HEK293 (cell line): Measurements from ENCODE around the gene DPRX.

Experiments used
- CTCF ChIA-PET: fragments of 350-600 bp; formaldehyde crosslinking; extraction: SDS; loops from one replicate; lab custom pipeline; 2021; ENCODE audit warnings: antibody characterized with exemption; lab: Yijun Ruan, JAX
- POLR2A ChIA-PET: fragments of 300-600 bp; formaldehyde crosslinking; extraction: SDS; loops from one replicate; lab custom pipeline; 2020; ENCODE audit warnings: antibody characterized with exemption, inconsistent platforms; lab: Yijun Ruan, JAX
- H3K27ac ChIP-seq: fragments of 200-500 bp; sonication (Bioruptor generic); 2 replicates; pipeline ENCODE4 v1.5.1; 2014; ENCODE audit warnings: low read depth, low read length, control low read depth, inconsistent platforms; ENCODE audit errors: extremely low read depth
- H3K36me3 ChIP-seq, 2 experiments: fragments of 200-500 bp in 1 of 2; sonication (Bioruptor generic) in 1 of 2; 1 replicate in 1 of 2; 2 replicates in 1 of 2; pipeline ENCODE4 v1.5.1; 2014 to 2017; ENCODE audit warnings: inconsistent platforms in 2 of 2, low read length in 2 of 2; ENCODE audit not compliant: control insufficient read depth in 2 of 2, insufficient read depth in 1 of 2
- H3K4me1 ChIP-seq: fragments of 200-500 bp; sonication (Bioruptor generic); 2 replicates; pipeline ENCODE4 v1.5.1; 2014; ENCODE audit warnings: mild to moderate bottlenecking, low read length, inconsistent platforms; ENCODE audit not compliant: control insufficient read depth, insufficient read depth
- H3K4me3 ChIP-seq: 2 replicates; pipeline ENCODE4 v1.5.1; 2011; ENCODE audit warnings: low read depth, mild to moderate bottlenecking, control low read depth, low read length, moderate library complexity
- H3K9me3 ChIP-seq: fragments of 200-500 bp; sonication (Bioruptor generic); 2 replicates; pipeline ENCODE4 v1.5.1; 2014; ENCODE audit warnings: low read depth, low read length, inconsistent platforms; ENCODE audit not compliant: control insufficient read depth, insufficient read depth
- AEBP2 ChIP-seq: fragments of 450-650 bp; formaldehyde crosslinking; IDR thresholded peaks from 2 replicates; pipeline ENCODE4 v1.5.1; 2016; ENCODE audit warnings: missing biosample characterization, missing genetic modification characterization, borderline replicate concordance
- KLF9 ChIP-seq: fragments of 450-650 bp; formaldehyde crosslinking; IDR thresholded peaks from 2 replicates; pipeline ENCODE4 v1.5.1; 2016; ENCODE audit warnings: missing biosample characterization, missing genetic modification characterization, low read depth
- SP3 ChIP-seq: fragments of 450-650 bp; formaldehyde crosslinking; IDR thresholded peaks from 2 replicates; pipeline ENCODE4 v1.5.1; 2016; ENCODE audit warnings: missing biosample characterization, missing genetic modification characterization
- ZBTB26 ChIP-seq: fragments of 450-650 bp; formaldehyde crosslinking; optimal IDR thresholded peaks from 2 replicates; pipeline ENCODE3; 2016; ENCODE audit warnings: missing biosample characterization, mild to moderate bottlenecking, missing genetic modification characterization
- ZBTB48 ChIP-seq: fragments of 450-650 bp; formaldehyde crosslinking; IDR thresholded peaks from 2 replicates; pipeline ENCODE4 v1.5.1; 2016; ENCODE audit warnings: missing biosample characterization, missing genetic modification characterization
- ZFP37 ChIP-seq: fragments of 450-650 bp; formaldehyde crosslinking; IDR thresholded peaks from 2 replicates; pipeline ENCODE4 v1.5.1; 2016; ENCODE audit warnings: missing biosample characterization, missing genetic modification characterization
- ZNF133 ChIP-seq: fragments of 450-650 bp; formaldehyde crosslinking; IDR thresholded peaks from 2 replicates; pipeline ENCODE4 v1.5.1; 2016; ENCODE audit warnings: missing biosample characterization, missing genetic modification characterization
- ZNF140 ChIP-seq: fragments of 450-650 bp; formaldehyde crosslinking; IDR thresholded peaks from 2 replicates; pipeline ENCODE4 v1.5.1; 2016; ENCODE audit warnings: missing biosample characterization, missing genetic modification characterization
- ZNF19 ChIP-seq: fragments of 450-650 bp; formaldehyde crosslinking; IDR thresholded peaks from 2 replicates; pipeline ENCODE4; 2016; ENCODE audit warnings: missing biosample characterization, missing genetic modification characterization, low read depth
- ZNF223 ChIP-seq: fragments of 450-650 bp; formaldehyde crosslinking; IDR thresholded peaks from 2 replicates; pipeline ENCODE4 v1.5.1; 2016; ENCODE audit warnings: missing biosample characterization, missing genetic modification characterization
- ZNF248 ChIP-seq: fragments of 450-650 bp; formaldehyde crosslinking; IDR thresholded peaks from 2 replicates; pipeline ENCODE4 v1.5.1; 2017; ENCODE audit warnings: missing biosample characterization, missing genetic modification characterization
- ZNF302 ChIP-seq: fragments of 450-650 bp; formaldehyde crosslinking; IDR thresholded peaks from 2 replicates; pipeline ENCODE4 v1.5.1; 2016; ENCODE audit warnings: missing biosample characterization, missing genetic modification characterization, low read depth
- ZNF391 ChIP-seq: fragments of 450-650 bp; formaldehyde crosslinking; IDR thresholded peaks from 2 replicates; pipeline ENCODE4 v1.5.1; 2016; ENCODE audit warnings: low read depth, missing biosample characterization, missing genetic modification characterization, borderline replicate concordance
- ZNF404 ChIP-seq: fragments of 450-650 bp; formaldehyde crosslinking; IDR thresholded peaks from 2 replicates; pipeline ENCODE4 v1.5.1; 2017; ENCODE audit warnings: missing biosample characterization, missing genetic modification characterization
- ZNF473 ChIP-seq: fragments of 450-650 bp; formaldehyde crosslinking; IDR thresholded peaks from 2 replicates; pipeline ENCODE4 v1.5.1; 2017; ENCODE audit warnings: missing biosample characterization, missing genetic modification characterization
- ZNF558 ChIP-seq: fragments of 450-650 bp; formaldehyde crosslinking; IDR thresholded peaks from 2 replicates; pipeline ENCODE4 v1.5.1; 2016; ENCODE audit warnings: missing biosample characterization, missing genetic modification characterization
- ZNF580 ChIP-seq: fragments of 450-650 bp; formaldehyde crosslinking; IDR thresholded peaks from 2 replicates; pipeline ENCODE4 v1.5.1; 2016; ENCODE audit warnings: missing biosample characterization, missing genetic modification characterization
- ZNF585B ChIP-seq: fragments of 450-650 bp; formaldehyde crosslinking; IDR thresholded peaks from 2 replicates; pipeline ENCODE4 v1.5.1; 2016; ENCODE audit warnings: missing biosample characterization, missing genetic modification characterization
- ZNF624 ChIP-seq: fragments of 450-650 bp; formaldehyde crosslinking; IDR thresholded peaks from 2 replicates; pipeline ENCODE4 v1.5.1; 2017; ENCODE audit warnings: missing biosample characterization, missing genetic modification characterization
- ZNF645 ChIP-seq: fragments of 450-650 bp; formaldehyde crosslinking; IDR thresholded peaks from 2 replicates; pipeline ENCODE4; 2016; ENCODE audit warnings: missing biosample characterization, missing genetic modification characterization
- ZNF658 ChIP-seq: fragments of 450-650 bp; formaldehyde crosslinking; IDR thresholded peaks from 2 replicates; pipeline ENCODE4; 2016; ENCODE audit warnings: missing biosample characterization, missing genetic modification characterization
- ZNF791 ChIP-seq: fragments of 450-650 bp; formaldehyde crosslinking; IDR thresholded peaks from 2 replicates; pipeline ENCODE4 v1.5.1; 2016; ENCODE audit warnings: missing biosample characterization, missing genetic modification characterization
- ZNF843 ChIP-seq: fragments of 450-650 bp; formaldehyde crosslinking; IDR thresholded peaks from 2 replicates; pipeline ENCODE4 v1.5.1; 2016; ENCODE audit warnings: missing biosample characterization, missing genetic modification characterization
- ZXDB ChIP-seq: fragments of 450-650 bp; formaldehyde crosslinking; IDR thresholded peaks from 2 replicates; pipeline ENCODE4 v1.5.1; 2016; ENCODE audit warnings: missing biosample characterization, missing genetic modification characterization

DPRX gene

GRCh38 chr19:53596056-53596455 is 35.7 kb upstream of the DPRX start:
- TF ChIP-seq ZNF791 (no peak), ZNF19 (no peak), ZNF248 (tag by site-specific recombination) (no peak), ZXDB (tag by site-specific recombination) (no peak)
- H3K36me3 ChIP-seq: no peaks in the 10 kb centered on the region
- H3K27ac ChIP-seq: no peak overlapping the region
- no peak overlapping the region for H3K4me3 ChIP-seq
- CTCF ChIA-PET: interaction anchor here (0.6 kb wide), 1 partner anchor 18 kb away, joined by 3 read pairs; no protein-coding TSS in a partner anchor
- H3K4me1 ChIP-seq: no peaks in the 10 kb centered on the region
- no peaks in the 10 kb centered on the region for H3K9me3 ChIP-seq
- POLR2A ChIA-PET: no interaction called here

GRCh38 chr19:53597023-53597422 is 34.8 kb upstream of the DPRX start:
- POLR2A ChIA-PET: no interaction called here
- CTCF ChIA-PET: no interaction called here
- H3K27ac ChIP-seq: no peak overlapping the region
- no peaks in the 10 kb centered on the region for H3K4me1 ChIP-seq
- H3K4me3 ChIP-seq: no peak overlapping the region
- H3K36me3 ChIP-seq: no peaks in the 10 kb centered on the region
- TF ChIP-seq ZNF580 (tag by site-specific recombination): no peak
- no peak for TF ChIP-seq KLF9 (tag by site-specific recombination)
- TF ChIP-seq ZNF585B (tag by site-specific recombination): no peak
- TF ChIP-seq ZNF391 (tag by site-specific recombination): no peak
- no peak for TF ChIP-seq ZNF558 (tag by site-specific recombination)
- TF ChIP-seq ZNF843 (tag by site-specific recombination): no peak
- TF ChIP-seq SP3 (tag by site-specific recombination): no peak
- no peak for TF ChIP-seq ZNF140 (tag by site-specific recombination)
- TF ChIP-seq ZBTB48: no peak
- no peak for TF ChIP-seq ZNF645 (tag by site-specific recombination)
- no peak for TF ChIP-seq AEBP2
- TF ChIP-seq ZNF473 (tag by site-specific recombination): no peak
- no peak for TF ChIP-seq ZNF133 (tag by site-specific recombination)
- no peak for TF ChIP-seq ZFP37 (tag by site-specific recombination)
- TF ChIP-seq ZNF302 (tag by site-specific recombination): no peak
- no peak for TF ChIP-seq ZBTB26 (tag by site-specific recombination)
- TF ChIP-seq ZNF658 (tag by site-specific recombination): no peak
- TF ChIP-seq ZNF404 (tag by site-specific recombination): no peak
- TF ChIP-seq ZNF624 (tag by site-specific recombination): no peak
- no peak for TF ChIP-seq ZNF223 (tag by site-specific recombination)
- H3K9me3 ChIP-seq: no peaks in the 10 kb centered on the region
